Activated T-cell treated with anti-CD3 and anti-CD28 coated beads, Interleukin-2, amount 50 U/mL, for 24 hours (primary cell): ENCODE measurements around the gene LIMCH1.

Experiments used
- DNase-seq: peaks from one replicate; pipeline ENCODE4 v3.0.0-alpha.2; 2020
- H3K27ac Mint-ChIP-seq: 2 replicates; pipeline ENCODE4 v1.8.0; 2020; ENCODE audit warnings: mild to moderate bottlenecking, mixed read lengths
- H3K27me3 Mint-ChIP-seq: 2 replicates; pipeline ENCODE4 v1.8.0; 2020; ENCODE audit warnings: mixed read lengths
- H3K36me3 Mint-ChIP-seq: 2 replicates; pipeline ENCODE4 v1.8.0; 2020; ENCODE audit warnings: low read depth, mixed read lengths
- H3K4me1 Mint-ChIP-seq: 2 replicates; pipeline ENCODE4 v1.8.0; 2020; ENCODE audit warnings: low read depth, mixed read lengths
- H3K4me3 Mint-ChIP-seq: 2 replicates; pipeline ENCODE4 v1.8.0; 2020; ENCODE audit warnings: mild to moderate bottlenecking, moderate library complexity, mixed read lengths
- H3K9me3 Mint-ChIP-seq: 2 replicates; pipeline ENCODE4 v1.8.0; 2020; ENCODE audit warnings: mixed read lengths

Gene LIMCH1

GRCh38 chr4:41665636-41666207, 127.8 kb downstream of the LIMCH1 start:
- H3K27ac Mint-ChIP-seq = no peak overlapping the region
- no peaks in the 10 kb centered on the region for H3K9me3 Mint-ChIP-seq
- H3K36me3 Mint-ChIP-seq = no peaks in the 10 kb centered on the region
- DNase-seq = no peak
- peaks cover 5% of the 10 kb centered on the region for H3K27me3 Mint-ChIP-seq
- no peak overlapping the region for H3K4me3 Mint-ChIP-seq
- no peaks in the 10 kb centered on the region for H3K4me1 Mint-ChIP-seq

- Mint-ChIP-seq H3K36me3 (no peaks in the 10 kb centered on the region), H3K9me3 (no peaks in the 10 kb centered on the region), H3K27me3 (no peaks in the 10 kb centered on the region), H3K4me3 (no peak overlapping the region), H3K4me1 (no peaks in the 10 kb centered on the region), H3K27ac (no peak overlapping the region)
- no peak for DNase-seq
Measured at GRCh38 chr4:41668024-41668423, 130.1 kb downstream of the LIMCH1 start.

- no peak overlapping the region for H3K4me3 Mint-ChIP-seq
- no peak for DNase-seq
- H3K27me3 Mint-ChIP-seq = no peaks in the 10 kb centered on the region
- H3K4me1 Mint-ChIP-seq = no peaks in the 10 kb centered on the region
- H3K36me3 Mint-ChIP-seq = no peaks in the 10 kb centered on the region
- no peak overlapping the region for H3K27ac Mint-ChIP-seq
- no peaks in the 10 kb centered on the region for H3K9me3 Mint-ChIP-seq
Measured at GRCh38 chr4:41670530-41670929, 132.6 kb downstream of the LIMCH1 start.

- H3K36me3 Mint-ChIP-seq = no peaks in the 10 kb centered on the region
- no peaks in the 10 kb centered on the region for H3K9me3 Mint-ChIP-seq
Measured at GRCh38 chr4:41670982-41671381, 133.0 kb downstream of the LIMCH1 start.

GRCh38 chr4:41678086-41678816, 140.3 kb downstream of the LIMCH1 start:
- no peaks in the 10 kb centered on the region for H3K36me3 Mint-ChIP-seq
- H3K4me3 Mint-ChIP-seq = no peak overlapping the region
- no peaks in the 10 kb centered on the region for H3K27me3 Mint-ChIP-seq
- DNase-seq = no peak
- no peaks in the 10 kb centered on the region for H3K4me1 Mint-ChIP-seq
- no peaks in the 10 kb centered on the region for H3K9me3 Mint-ChIP-seq
- H3K27ac Mint-ChIP-seq = no peak overlapping the region

More at GRCh38 chr4:41670982-41671381, 133.0 kb downstream of the LIMCH1 start:
- Mint-ChIP-seq H3K4me1 (no peaks in the 10 kb centered on the region), H3K4me3 (no peak overlapping the region), H3K27me3 (no peaks in the 10 kb centered on the region), H3K27ac (no peak overlapping the region)
- no peak for DNase-seq

GRCh38 chr4:41678951-41679350, 141.0 kb downstream of the LIMCH1 start:
- Mint-ChIP-seq H3K4me1 (no peaks in the 10 kb centered on the region), H3K27ac (no peak overlapping the region), H3K27me3 (no peaks in the 10 kb centered on the region), H3K4me3 (no peak overlapping the region), H3K9me3 (no peaks in the 10 kb centered on the region), H3K36me3 (no peaks in the 10 kb centered on the region)
- DNase-seq = no peak

GRCh38 chr4:41679991-41680390, 142.0 kb downstream of the LIMCH1 start:
- H3K36me3 Mint-ChIP-seq = no peaks in the 10 kb centered on the region

GRCh38 chr4:41681054-41681453, 143.1 kb downstream of the LIMCH1 start:
- Mint-ChIP-seq H3K36me3 (no peaks in the 10 kb centered on the region), H3K4me3 (no peak overlapping the region), H3K27me3 (no peaks in the 10 kb centered on the region), H3K9me3 (no peaks in the 10 kb centered on the region), H3K4me1 (no peaks in the 10 kb centered on the region), H3K27ac (no peak overlapping the region)
- DNase-seq = no peak

More at GRCh38 chr4:41679991-41680390, 142.0 kb downstream of the LIMCH1 start:
- no peak overlapping the region for H3K27ac Mint-ChIP-seq
- no peaks in the 10 kb centered on the region for H3K9me3 Mint-ChIP-seq
- no peaks in the 10 kb centered on the region for H3K4me1 Mint-ChIP-seq
- H3K4me3 Mint-ChIP-seq = no peak overlapping the region
- no peak for DNase-seq
- no peaks in the 10 kb centered on the region for H3K27me3 Mint-ChIP-seq

- no peaks in the 10 kb centered on the region for H3K9me3 Mint-ChIP-seq
- no peak overlapping the region for H3K27ac Mint-ChIP-seq
- no peaks in the 10 kb centered on the region for H3K36me3 Mint-ChIP-seq
- DNase-seq = no peak
- H3K27me3 Mint-ChIP-seq = peaks cover 2% of the 10 kb centered on the region
- no peak overlapping the region for H3K4me3 Mint-ChIP-seq
- H3K4me1 Mint-ChIP-seq = no peaks in the 10 kb centered on the region
Measured at GRCh38 chr4:41683326-41683725, 145.4 kb downstream of the LIMCH1 start.

GRCh38 chr4:41686893-41687292, 148.9 kb downstream of the LIMCH1 start:
- H3K4me3 Mint-ChIP-seq = no peak overlapping the region
- H3K36me3 Mint-ChIP-seq = no peaks in the 10 kb centered on the region
- no peak for DNase-seq
- H3K9me3 Mint-ChIP-seq = no peaks in the 10 kb centered on the region
- H3K27ac Mint-ChIP-seq = no peak overlapping the region
- H3K27me3 Mint-ChIP-seq = peaks cover 2% of the 10 kb centered on the region
- H3K4me1 Mint-ChIP-seq = no peaks in the 10 kb centered on the region

- peaks cover 2% of the 10 kb centered on the region for H3K27me3 Mint-ChIP-seq
- no peak overlapping the region for H3K4me3 Mint-ChIP-seq
- no peaks in the 10 kb centered on the region for H3K36me3 Mint-ChIP-seq
- H3K4me1 Mint-ChIP-seq = no peaks in the 10 kb centered on the region
- no peak for DNase-seq
- no peak overlapping the region for H3K27ac Mint-ChIP-seq
- no peaks in the 10 kb centered on the region for H3K9me3 Mint-ChIP-seq
Measured at GRCh38 chr4:41687971-41688370, 150.0 kb downstream of the LIMCH1 start.

- Mint-ChIP-seq H3K27me3 (peaks cover under 1% of the 10 kb centered on the region), H3K36me3 (no peaks in the 10 kb centered on the region), H3K9me3 (no peaks in the 10 kb centered on the region), H3K27ac (no peak overlapping the region), H3K4me3 (no peak overlapping the region), H3K4me1 (no peaks in the 10 kb centered on the region)
- DNase-seq = peak; percentile 46
Measured at GRCh38 chr4:41692717-41693345, 154.9 kb downstream of the LIMCH1 start.

- DNase-seq = no peak
- no peaks in the 10 kb centered on the region for H3K36me3 Mint-ChIP-seq
- no peak overlapping the region for H3K27ac Mint-ChIP-seq
- no peaks in the 10 kb centered on the region for H3K9me3 Mint-ChIP-seq
- no peaks in the 10 kb centered on the region for H3K4me1 Mint-ChIP-seq
- no peaks in the 10 kb centered on the region for H3K27me3 Mint-ChIP-seq
- no peak overlapping the region for H3K4me3 Mint-ChIP-seq
Measured at GRCh38 chr4:41693629-41694028, 155.7 kb downstream of the LIMCH1 start.

GRCh38 chr4:41696131-41696530, 158.2 kb downstream of the LIMCH1 start:
- Mint-ChIP-seq H3K4me1 (no peaks in the 10 kb centered on the region), H3K4me3 (no peak overlapping the region), H3K27me3 (no peaks in the 10 kb centered on the region), H3K36me3 (no peaks in the 10 kb centered on the region), H3K9me3 (no peaks in the 10 kb centered on the region), H3K27ac (no peak overlapping the region)
- DNase-seq = no peak

GRCh38 chr4:41696763-41697162, 158.8 kb downstream of the LIMCH1 start:
- Mint-ChIP-seq H3K4me1 (no peaks in the 10 kb centered on the region), H3K27ac (no peak overlapping the region), H3K27me3 (no peaks in the 10 kb centered on the region), H3K4me3 (no peak overlapping the region), H3K9me3 (no peaks in the 10 kb centered on the region), H3K36me3 (no peaks in the 10 kb centered on the region)
- DNase-seq = no peak
